SU-DHL-6 (cell line): ENCODE data around the gene FAM114A1.

Experiments used
- H2AFZ ChIP-seq: fragments of 200-600 bp; sonication (generic); 2 replicates; pipeline ENCODE4 v1.6.1; 2014; ENCODE audit warnings: low read depth, mild to moderate bottlenecking, moderate library complexity, mixed read lengths, antibody characterized with exemption, low read length; ENCODE audit not compliant: severe bottlenecking
- H3F3A ChIP-seq: fragments of 200-600 bp; shearing (Covaris generic); 2 replicates; pipeline ENCODE4 v1.6.0; 2016; ENCODE audit warnings: antibody characterized with exemption, mild to moderate bottlenecking; ENCODE audit not compliant: insufficient read depth
- H3K27ac ChIP-seq: fragments of 200-600 bp; sonication (generic); 2 replicates; pipeline ENCODE4 v1.5.1; 2016; ENCODE audit warnings: low read depth, mild to moderate bottlenecking, low read length, moderate library complexity, mixed read lengths
- H3K27me3 ChIP-seq: fragments of 200-600 bp; sonication (generic), shearing (Covaris generic); 2 replicates; pipeline ENCODE4 v1.6.0; 2014; ENCODE audit warnings: mild to moderate bottlenecking, low read length
- H3K36me3 ChIP-seq: fragments of 200-600 bp; sonication (generic); 2 replicates; pipeline ENCODE4 v1.6.1; 2014; ENCODE audit warnings: mild to moderate bottlenecking, low read length, mixed read lengths
- H3K4me2 ChIP-seq: fragments of 300-600, 200-600 bp; shearing (Covaris generic), sonication (generic); 2 replicates; pipeline ENCODE4 v1.6.0; 2014; ENCODE audit warnings: low read length, low read depth, mild to moderate bottlenecking; ENCODE audit not compliant: poor library complexity, severe bottlenecking
- H3K4me3 ChIP-seq: fragments of 200-600 bp; sonication (generic); 2 replicates; pipeline ENCODE4 v1.5.1; 2014; ENCODE audit warnings: antibody characterized with exemption, low read length, mild to moderate bottlenecking, mixed read lengths; ENCODE audit not compliant: insufficient read depth, poor library complexity, severe bottlenecking
- H3K79me2 ChIP-seq: fragments of 200-600 bp; sonication (generic); 2 replicates; pipeline ENCODE4 v1.6.1; 2014; ENCODE audit warnings: mild to moderate bottlenecking, low read length, moderate library complexity; ENCODE audit not compliant: insufficient read depth
- H3K9ac ChIP-seq: fragments of 200-600 bp; sonication (generic); 2 replicates; pipeline ENCODE4 v1.7.0; 2014; ENCODE audit warnings: mild to moderate bottlenecking, low read length
- H3K9me2 ChIP-seq: fragments of 200-600 bp; sonication (generic); replicated peaks from 2 replicates; pipeline ENCODE4 v1.6.1; 2014; ENCODE audit warnings: low read length; ENCODE audit not compliant: insufficient read depth
- H3K9me3 ChIP-seq: fragments of 200-600 bp; sonication (generic); 2 replicates; pipeline ENCODE4 v1.6.1; 2014; ENCODE audit warnings: low read length, mixed read lengths; ENCODE audit not compliant: insufficient read depth
- H4K20me1 ChIP-seq: fragments of 200-600 bp; sonication (generic); 2 replicates; pipeline ENCODE4 v1.6.1; 2014; ENCODE audit warnings: low read depth, mild to moderate bottlenecking, antibody characterized with exemption, low read length, moderate library complexity, mixed read lengths
- EZH2phosphoT487 ChIP-seq: fragments of 200-600 bp; sonication (generic), shearing (Covaris generic); conservative IDR thresholded peaks from 2 replicates; pipeline ENCODE4 v1.6.1; 2018; ENCODE audit warnings: mild to moderate bottlenecking, antibody characterized with exemption, low read length, moderate library complexity, mixed read lengths
- TF ChIP-seq, protein P1 (sequence below): fragments of 200-600 bp; sonication (generic); IDR thresholded peaks from one replicate; pipeline ENCODE4 v1.5.1; 2017; ENCODE audit warnings: antibody characterized with exemption, mild to moderate bottlenecking, low read length, moderate library complexity; ENCODE audit not compliant: insufficient read depth, poor library complexity, severe bottlenecking

The FAM114A1 gene

DNA sequence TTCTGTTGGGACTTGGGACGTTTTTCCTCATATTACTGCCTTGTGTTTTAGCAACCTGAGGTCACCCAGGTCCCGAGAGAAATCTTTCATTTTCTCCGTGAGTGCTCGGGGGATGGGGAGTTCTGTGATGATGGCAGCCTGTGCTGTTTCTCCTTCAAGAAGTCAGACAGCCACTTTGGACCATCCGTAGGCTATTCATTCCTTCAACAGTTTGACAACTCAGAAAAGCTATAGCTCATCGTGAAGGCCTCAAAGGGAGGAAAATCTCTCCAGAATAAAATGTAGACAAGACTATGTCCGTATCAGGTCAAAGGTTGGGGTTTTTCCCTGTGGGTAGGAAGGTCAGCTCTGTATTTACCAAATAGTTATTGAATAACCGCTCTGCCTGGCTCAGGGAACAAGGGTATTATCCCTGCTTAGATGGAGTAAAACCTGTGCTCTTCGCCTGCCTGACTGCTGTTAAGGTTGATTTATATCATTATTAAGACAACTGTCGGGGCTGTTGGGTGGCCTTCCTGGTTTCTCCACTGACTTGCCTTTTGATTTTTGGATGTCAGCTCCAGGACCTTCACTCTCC lies 36.6 kb downstream of the FAM114A1 start:
- H3K4me2 ChIP-seq = no peak overlapping the region
- no peaks in the 10 kb centered on the region for H3K9me3 ChIP-seq
- no peaks in the 10 kb centered on the region for H3F3A ChIP-seq
- no peaks in the 10 kb centered on the region for H3K36me3 ChIP-seq
- no peaks in the 10 kb centered on the region for H4K20me1 ChIP-seq
- H3K9ac ChIP-seq = no peak overlapping the region
- H3K9me2 ChIP-seq = no peaks in the 10 kb centered on the region
- no peaks in the 10 kb centered on the region for H3K79me2 ChIP-seq
- H2AFZ ChIP-seq = no peak overlapping the region
- no peak overlapping the region for H3K4me3 ChIP-seq
- H3K27ac ChIP-seq = no peak overlapping the region
- TF ChIP-seq, protein P1, sequence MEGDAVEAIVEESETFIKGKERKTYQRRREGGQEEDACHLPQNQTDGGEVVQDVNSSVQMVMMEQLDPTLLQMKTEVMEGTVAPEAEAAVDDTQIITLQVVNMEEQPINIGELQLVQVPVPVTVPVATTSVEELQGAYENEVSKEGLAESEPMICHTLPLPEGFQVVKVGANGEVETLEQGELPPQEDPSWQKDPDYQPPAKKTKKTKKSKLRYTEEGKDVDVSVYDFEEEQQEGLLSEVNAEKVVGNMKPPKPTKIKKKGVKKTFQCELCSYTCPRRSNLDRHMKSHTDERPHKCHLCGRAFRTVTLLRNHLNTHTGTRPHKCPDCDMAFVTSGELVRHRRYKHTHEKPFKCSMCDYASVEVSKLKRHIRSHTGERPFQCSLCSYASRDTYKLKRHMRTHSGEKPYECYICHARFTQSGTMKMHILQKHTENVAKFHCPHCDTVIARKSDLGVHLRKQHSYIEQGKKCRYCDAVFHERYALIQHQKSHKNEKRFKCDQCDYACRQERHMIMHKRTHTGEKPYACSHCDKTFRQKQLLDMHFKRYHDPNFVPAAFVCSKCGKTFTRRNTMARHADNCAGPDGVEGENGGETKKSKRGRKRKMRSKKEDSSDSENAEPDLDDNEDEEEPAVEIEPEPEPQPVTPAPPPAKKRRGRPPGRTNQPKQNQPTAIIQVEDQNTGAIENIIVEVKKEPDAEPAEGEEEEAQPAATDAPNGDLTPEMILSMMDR = no peak
- no peak for TF ChIP-seq EZH2phosphoT487
- no peaks in the 10 kb centered on the region for H3K27me3 ChIP-seq

DNA sequence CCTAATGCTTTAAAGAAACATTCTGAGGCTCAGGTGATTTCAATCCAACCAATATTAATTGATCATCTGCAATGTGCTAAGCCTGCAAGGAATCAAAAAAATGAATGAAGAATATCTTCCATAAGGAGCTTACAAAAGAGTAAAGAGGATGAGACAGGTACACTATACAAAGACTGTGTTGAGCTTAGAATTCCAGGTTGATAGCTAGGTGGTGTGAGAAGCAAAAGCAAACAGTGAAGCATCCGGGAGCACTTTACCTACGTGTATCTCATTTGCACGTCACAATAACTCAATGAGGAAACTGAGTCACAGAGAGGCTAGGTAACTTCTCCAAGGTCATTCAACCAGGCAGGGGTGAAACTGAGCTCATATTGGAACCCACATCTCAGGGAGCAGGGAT lies 37.1 kb downstream of the FAM114A1 start:
- TF ChIP-seq, protein P1 = no peak
- TF ChIP-seq EZH2phosphoT487 = no peak
- H3K27ac ChIP-seq = no peak overlapping the region
- no peak overlapping the region for H3K4me2 ChIP-seq
- H3K36me3 ChIP-seq = no peaks in the 10 kb centered on the region
- H2AFZ ChIP-seq = no peak overlapping the region
- no peaks in the 10 kb centered on the region for H3K79me2 ChIP-seq
- H3F3A ChIP-seq = no peaks in the 10 kb centered on the region
- no peaks in the 10 kb centered on the region for H4K20me1 ChIP-seq
- no peak overlapping the region for H3K9ac ChIP-seq
- no peak overlapping the region for H3K4me3 ChIP-seq
- H3K27me3 ChIP-seq = no peaks in the 10 kb centered on the region
- no peaks in the 10 kb centered on the region for H3K9me3 ChIP-seq
- H3K9me2 ChIP-seq = no peaks in the 10 kb centered on the region

DNA sequence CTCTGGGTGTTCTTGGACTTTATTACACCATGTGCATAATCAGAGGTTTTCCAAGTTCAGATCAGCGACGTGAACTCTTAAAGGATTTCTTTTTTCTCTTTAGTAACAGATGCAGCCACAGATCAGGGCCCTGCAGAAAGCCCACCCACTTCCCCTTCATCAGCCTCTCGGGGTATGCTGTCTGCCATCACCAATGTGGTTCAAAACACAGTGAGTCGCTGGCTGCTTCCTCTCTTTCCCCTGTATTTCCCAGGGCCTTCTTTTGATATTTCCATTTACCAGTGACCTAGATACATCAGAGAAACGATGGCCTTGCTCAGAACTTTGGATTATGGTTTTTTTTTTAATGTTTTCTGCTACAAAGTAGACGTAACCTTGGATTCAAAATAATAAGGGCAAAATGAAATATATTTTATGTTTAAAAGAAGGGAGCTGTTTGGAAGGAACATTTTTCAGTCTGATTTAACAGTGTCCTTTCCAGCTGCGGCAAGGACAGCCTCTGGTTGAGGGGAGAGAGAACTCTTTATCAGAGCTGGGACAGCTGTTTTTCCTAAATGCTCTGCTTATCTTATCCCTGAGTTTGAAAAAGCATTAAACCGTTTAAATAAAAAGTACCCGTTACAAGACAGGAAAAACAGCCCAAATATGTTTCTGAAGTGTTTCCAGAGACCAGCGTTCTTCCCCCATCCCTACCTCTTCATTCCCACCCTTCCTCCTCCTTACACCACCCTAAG lies 38.2 kb downstream of the FAM114A1 start:
- Histone ChIP-seq H3K36me3 (no peaks in the 10 kb centered on the region), H3K9ac (no peak overlapping the region), H3K9me3 (no peaks in the 10 kb centered on the region), H3K9me2 (no peaks in the 10 kb centered on the region), H3K27me3 (no peaks in the 10 kb centered on the region), H4K20me1 (no peaks in the 10 kb centered on the region), H2AFZ (no peak overlapping the region), H3K4me2 (no peak overlapping the region), H3K79me2 (no peaks in the 10 kb centered on the region), H3F3A (no peaks in the 10 kb centered on the region), H3K27ac (no peak overlapping the region), H3K4me3 (no peak overlapping the region)
- TF ChIP-seq, protein P1 = no peak
- no peak for TF ChIP-seq EZH2phosphoT487
